Measurements from ENCODE around the gene STK38. TPM values are rescaled to one million over a fixed set of nuclear protein-coding genes. Genes with fewer than 3 reads are reported as not detected.

Gene STK38
- total and polyA plus RNA-seq, 8 donors: 39.6 to 47.4 (median 42.2) TPM

DNA sequence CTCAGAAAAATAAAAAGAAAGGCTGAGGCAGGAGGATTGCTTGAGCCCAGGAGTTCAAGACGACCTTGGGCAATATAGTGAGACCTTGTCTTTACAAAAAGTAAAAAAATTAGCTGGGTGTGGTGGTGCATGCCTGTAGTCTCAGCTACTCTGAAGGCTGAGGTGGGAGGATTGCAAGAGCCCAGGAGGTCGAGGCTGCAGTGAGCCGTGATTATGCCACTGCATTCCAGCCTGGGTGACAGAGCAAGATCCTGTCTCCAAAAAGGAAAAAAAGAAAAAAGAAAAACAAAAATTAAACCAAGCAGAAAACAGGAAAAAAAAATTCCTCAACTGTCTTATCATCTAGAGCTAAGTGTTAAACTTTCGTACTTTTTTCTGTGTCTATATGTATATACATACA, 34.4 kb upstream of the STK38 start:
- Histone ChIP-seq H3K4me3 (no peak overlapping the region), H3K9me3 (no peaks in the 10 kb centered on the region), H3K27ac (no peak overlapping the region), H3K27me3 (no peaks in the 10 kb centered on the region), H3K4me1 (peaks cover 0 to 22% of the 10 kb centered on the region in 2 donors), H3K36me3 (no peaks in the 10 kb centered on the region)
- intact Hi-C loops (cut with DNase I): no loop called here
- DNase-seq (no peak), ATAC-seq (no peak)
- TF ChIP-seq, protein P1, sequence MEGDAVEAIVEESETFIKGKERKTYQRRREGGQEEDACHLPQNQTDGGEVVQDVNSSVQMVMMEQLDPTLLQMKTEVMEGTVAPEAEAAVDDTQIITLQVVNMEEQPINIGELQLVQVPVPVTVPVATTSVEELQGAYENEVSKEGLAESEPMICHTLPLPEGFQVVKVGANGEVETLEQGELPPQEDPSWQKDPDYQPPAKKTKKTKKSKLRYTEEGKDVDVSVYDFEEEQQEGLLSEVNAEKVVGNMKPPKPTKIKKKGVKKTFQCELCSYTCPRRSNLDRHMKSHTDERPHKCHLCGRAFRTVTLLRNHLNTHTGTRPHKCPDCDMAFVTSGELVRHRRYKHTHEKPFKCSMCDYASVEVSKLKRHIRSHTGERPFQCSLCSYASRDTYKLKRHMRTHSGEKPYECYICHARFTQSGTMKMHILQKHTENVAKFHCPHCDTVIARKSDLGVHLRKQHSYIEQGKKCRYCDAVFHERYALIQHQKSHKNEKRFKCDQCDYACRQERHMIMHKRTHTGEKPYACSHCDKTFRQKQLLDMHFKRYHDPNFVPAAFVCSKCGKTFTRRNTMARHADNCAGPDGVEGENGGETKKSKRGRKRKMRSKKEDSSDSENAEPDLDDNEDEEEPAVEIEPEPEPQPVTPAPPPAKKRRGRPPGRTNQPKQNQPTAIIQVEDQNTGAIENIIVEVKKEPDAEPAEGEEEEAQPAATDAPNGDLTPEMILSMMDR (IDR thresholded peaks at IDR 0.05): no peak

DNA sequence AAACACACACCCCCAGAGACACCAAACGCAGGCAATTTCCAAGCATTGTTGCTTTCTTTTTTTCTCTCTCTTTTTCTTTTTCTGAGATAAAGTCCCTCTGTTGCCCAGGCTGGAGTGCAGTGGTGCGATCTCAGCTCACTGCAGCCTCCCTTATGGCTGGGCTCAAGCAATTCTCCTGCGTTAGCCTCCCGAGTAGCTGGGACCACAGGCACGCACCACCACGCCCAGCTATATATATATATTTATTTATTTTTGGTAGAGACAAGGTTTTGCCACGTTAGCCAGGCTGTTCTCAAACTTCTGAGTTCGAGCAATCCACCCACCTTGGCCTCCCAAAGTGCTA, 32.9 kb upstream of the STK38 start:
- peaks cover 0 to 22% of the 10 kb centered on the region in 2 donors for H3K4me1 ChIP-seq
- ATAC-seq: no peak
- intact Hi-C loops (cut with DNase I): no loop called here
- H3K36me3 ChIP-seq: no peaks in the 10 kb centered on the region
- H3K4me3 ChIP-seq: no peak overlapping the region
- peak overlapping the region in 1 of 2 donors; percentile 63 for H3K27ac ChIP-seq
- TF ChIP-seq, protein P1 (IDR thresholded peaks at IDR 0.05): no peak
- H3K9me3 ChIP-seq: no peaks in the 10 kb centered on the region
- no peak for DNase-seq
- H3K27me3 ChIP-seq: no peaks in the 10 kb centered on the region

DNA sequence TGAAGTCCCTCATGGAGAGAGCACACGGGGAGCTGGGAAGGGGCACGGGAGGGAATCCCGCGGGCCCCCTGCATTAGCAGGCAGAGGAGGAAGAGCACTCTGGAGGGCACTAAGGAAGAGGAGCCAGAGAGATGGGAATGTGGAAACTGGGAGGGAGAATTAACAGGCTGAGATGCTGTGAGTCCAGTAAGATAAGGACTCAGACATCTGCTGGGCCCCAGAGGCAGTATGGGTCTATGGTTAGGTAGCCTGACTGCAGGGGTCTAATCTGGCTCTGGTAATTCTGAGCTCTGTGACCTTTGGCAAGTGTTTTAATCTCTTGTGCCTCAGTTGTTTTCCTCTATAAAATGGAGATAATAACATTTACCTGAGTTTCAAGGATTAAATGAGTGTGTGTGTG, 31.2 kb upstream of the STK38 start:
- H3K4me1 ChIP-seq: peaks cover 0 to 22% of the 10 kb centered on the region in 2 donors
- peaks cover 0 to 4% of the 10 kb centered on the region in 2 donors for H3K9me3 ChIP-seq
- intact Hi-C loops (cut with DNase I): no loop called here
- no peaks in the 10 kb centered on the region for H3K36me3 ChIP-seq
- no peak overlapping the region for H3K4me3 ChIP-seq
- no peak overlapping the region for H3K27ac ChIP-seq
- H3K27me3 ChIP-seq: no peaks in the 10 kb centered on the region
- TF ChIP-seq, protein P1 (IDR thresholded peaks at IDR 0.05): no peak
- ATAC-seq (no peak), DNase-seq (no peak)

DNA sequence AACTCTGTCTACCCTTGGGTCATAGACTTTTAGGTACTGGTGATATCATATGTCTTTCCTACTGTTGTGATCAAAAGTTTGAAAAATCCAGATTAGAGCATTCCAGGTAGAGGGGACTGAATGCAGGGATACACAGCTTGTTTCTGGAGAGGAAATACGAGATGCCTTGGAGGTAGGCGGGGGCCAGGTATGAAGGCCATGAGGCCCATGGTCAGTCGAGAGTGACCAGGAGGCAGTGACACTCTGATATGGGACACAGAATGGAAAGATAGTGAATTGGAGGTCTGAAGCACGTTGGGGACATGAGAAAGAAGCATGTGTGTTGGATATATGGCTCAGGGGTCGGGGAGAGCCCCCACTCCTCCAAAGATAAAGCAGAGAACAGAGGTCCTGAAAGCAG, 30.8 kb upstream of the STK38 start:
- no peak overlapping the region for H3K4me3 ChIP-seq
- DNase-seq: no peak
- no peak for ATAC-seq
- intact Hi-C loops (cut with DNase I): no loop called here
- TF ChIP-seq, protein P1 (IDR thresholded peaks at IDR 0.05): no peak
- no peaks in the 10 kb centered on the region for H3K27me3 ChIP-seq
- H3K9me3 ChIP-seq: peaks cover 0 to 4% of the 10 kb centered on the region in 2 donors
- no peak overlapping the region for H3K27ac ChIP-seq
- no peaks in the 10 kb centered on the region for H3K36me3 ChIP-seq
- peaks cover 0 to 22% of the 10 kb centered on the region in 2 donors for H3K4me1 ChIP-seq

DNA sequence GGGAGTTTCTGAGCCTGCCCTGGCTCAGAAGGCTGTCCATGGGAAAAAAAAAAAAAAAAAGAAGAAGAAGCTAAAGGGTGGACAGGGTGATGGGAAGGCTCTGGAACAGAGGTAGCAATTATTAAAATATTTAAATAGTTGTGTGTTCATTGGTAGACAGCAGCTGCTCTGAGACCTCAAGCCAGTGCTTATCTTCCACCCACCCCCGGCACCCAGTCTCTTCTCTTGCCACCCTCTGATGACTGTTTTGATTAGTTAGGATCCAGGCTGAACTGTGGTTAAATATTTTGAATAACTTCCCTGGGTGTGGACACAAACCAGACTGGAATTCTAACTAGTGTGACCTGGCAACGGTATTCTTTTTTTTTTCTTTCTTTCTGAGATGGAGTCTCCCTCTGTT, 30.0 kb upstream of the STK38 start:
- ATAC-seq: peak; percentile 85
- no peak overlapping the region for H3K4me3 ChIP-seq
- H3K4me1 ChIP-seq: peaks cover 0 to 22% of the 10 kb centered on the region in 2 donors
- H3K36me3 ChIP-seq: no peaks in the 10 kb centered on the region
- intact Hi-C loops (cut with DNase I): no loop called here
- peaks cover 0 to 4% of the 10 kb centered on the region in 2 donors for H3K9me3 ChIP-seq
- TF ChIP-seq, protein P1 (IDR thresholded peaks at IDR 0.05): no peak
- no peaks in the 10 kb centered on the region for H3K27me3 ChIP-seq
- H3K27ac ChIP-seq: peak overlapping the region in 1 of 2 donors; percentile 18
- DNase-seq: no peak
